ENCODE results near the gene HBD.

The HBD gene

GRCh38 chr11:5229356-5229755 is 4.9 kb downstream of the HBD start:
- no peak for DNase-seq (ENCODE audit: low read depth)
- TF ChIP-seq, protein P1, sequence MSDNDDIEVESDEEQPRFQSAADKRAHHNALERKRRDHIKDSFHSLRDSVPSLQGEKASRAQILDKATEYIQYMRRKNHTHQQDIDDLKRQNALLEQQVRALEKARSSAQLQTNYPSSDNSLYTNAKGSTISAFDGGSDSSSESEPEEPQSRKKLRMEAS (IDR thresholded peaks at IDR 0.05; ENCODE audit: low read depth, low read length), result no peak
- no peak for TF ChIP-seq MYC (IDR thresholded peaks at IDR 0.05; ENCODE audit: low read depth, low read length)
- H3K4me3 ChIP-seq (ENCODE audit: low read depth, low read length), result no peak overlapping the region

- no peak for DNase-seq (ENCODE audit: low read depth)
- no peak overlapping the region for H3K4me3 ChIP-seq (ENCODE audit: low read depth, low read length)
- TF ChIP-seq, protein P1 (IDR thresholded peaks at IDR 0.05; ENCODE audit: low read depth, low read length), result no peak
- TF ChIP-seq, protein P2, sequence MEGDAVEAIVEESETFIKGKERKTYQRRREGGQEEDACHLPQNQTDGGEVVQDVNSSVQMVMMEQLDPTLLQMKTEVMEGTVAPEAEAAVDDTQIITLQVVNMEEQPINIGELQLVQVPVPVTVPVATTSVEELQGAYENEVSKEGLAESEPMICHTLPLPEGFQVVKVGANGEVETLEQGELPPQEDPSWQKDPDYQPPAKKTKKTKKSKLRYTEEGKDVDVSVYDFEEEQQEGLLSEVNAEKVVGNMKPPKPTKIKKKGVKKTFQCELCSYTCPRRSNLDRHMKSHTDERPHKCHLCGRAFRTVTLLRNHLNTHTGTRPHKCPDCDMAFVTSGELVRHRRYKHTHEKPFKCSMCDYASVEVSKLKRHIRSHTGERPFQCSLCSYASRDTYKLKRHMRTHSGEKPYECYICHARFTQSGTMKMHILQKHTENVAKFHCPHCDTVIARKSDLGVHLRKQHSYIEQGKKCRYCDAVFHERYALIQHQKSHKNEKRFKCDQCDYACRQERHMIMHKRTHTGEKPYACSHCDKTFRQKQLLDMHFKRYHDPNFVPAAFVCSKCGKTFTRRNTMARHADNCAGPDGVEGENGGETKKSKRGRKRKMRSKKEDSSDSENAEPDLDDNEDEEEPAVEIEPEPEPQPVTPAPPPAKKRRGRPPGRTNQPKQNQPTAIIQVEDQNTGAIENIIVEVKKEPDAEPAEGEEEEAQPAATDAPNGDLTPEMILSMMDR (IDR thresholded peaks at IDR 0.05; ENCODE audit: low read depth, low read length), result no peak
- TF ChIP-seq MYC (IDR thresholded peaks at IDR 0.05; ENCODE audit: low read depth, low read length), result no peak
- no peak for TF ChIP-seq POLR2A (IDR thresholded peaks at IDR 0.05; ENCODE audit: extremely low read depth, insufficient read length)
Observed at GRCh38 chr11:5228124-5228523, 6.2 kb downstream of the HBD start.

DNA sequence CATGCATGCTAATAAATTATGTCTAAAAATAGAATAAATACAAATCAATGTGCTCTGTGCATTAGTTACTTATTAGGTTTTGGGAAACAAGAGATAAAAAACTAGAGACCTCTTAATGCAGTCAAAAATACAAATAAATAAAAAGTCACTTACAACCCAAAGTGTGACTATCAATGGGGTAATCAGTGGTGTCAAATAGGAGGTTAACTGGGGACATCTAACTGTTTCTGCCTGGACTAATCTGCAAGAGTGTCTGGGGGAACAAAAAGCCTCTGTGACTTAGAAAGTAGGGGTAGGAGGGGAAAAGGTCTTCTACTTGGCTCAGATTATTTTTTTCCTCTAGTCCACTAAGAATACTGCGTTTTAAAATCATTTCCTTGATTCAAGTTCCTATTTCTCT is 6.6 kb downstream of the HBD start:
- no peak overlapping the region for H3K4me3 ChIP-seq (ENCODE audit: low read depth, low read length)

GRCh38 chr11:5226732-5227310 is 7.5 kb downstream of the HBD start, which contains the start of gene HBB:
Gene HBB, minus strand, starts transcription at chr11:5227071. Its CDS starts 50 bp downstream, at chr11:5227021.
- DNase-seq (ENCODE audit: low read depth), result no peak
- TF ChIP-seq POLR2A (IDR thresholded peaks at IDR 0.05; ENCODE audit: extremely low read depth, insufficient read length), result no peak
- TF ChIP-seq, protein P1 (IDR thresholded peaks at IDR 0.05; ENCODE audit: low read depth, low read length), result no peak
- H3K4me3 ChIP-seq (ENCODE audit: low read depth, low read length), result no peak within 1 kb of the TSS

More for the DNA sequence above, 6.6 kb downstream of the HBD start:
- TF ChIP-seq, protein P2 (IDR thresholded peaks at IDR 0.05; ENCODE audit: low read depth, low read length), result no peak
- TF ChIP-seq POLR2A (IDR thresholded peaks at IDR 0.05; ENCODE audit: extremely low read depth, insufficient read length), result no peak
- TF ChIP-seq, protein P1 (IDR thresholded peaks at IDR 0.05; ENCODE audit: low read depth, low read length), result no peak
- no peak for TF ChIP-seq MYC (IDR thresholded peaks at IDR 0.05; ENCODE audit: low read depth, low read length)
- DNase-seq (ENCODE audit: low read depth), result no peak

- no peak for DNase-seq (ENCODE audit: low read depth)
- TF ChIP-seq, protein P1 (IDR thresholded peaks at IDR 0.05; ENCODE audit: low read depth, low read length), result no peak
- TF ChIP-seq MYC (IDR thresholded peaks at IDR 0.05; ENCODE audit: low read depth, low read length) (no peak), POLR2A (IDR thresholded peaks at IDR 0.05; ENCODE audit: extremely low read depth, insufficient read length) (no peak)
- TF ChIP-seq, protein P2 (IDR thresholded peaks at IDR 0.05; ENCODE audit: low read depth, low read length), result no peak
- no peak overlapping the region for H3K4me3 ChIP-seq (ENCODE audit: low read depth, low read length)
Observed at GRCh38 chr11:5225480-5225871, 8.8 kb downstream of the HBD start.

GRCh38 chr11:5224538-5225479 is 9.5 kb downstream of the HBD start:
- H3K4me3 ChIP-seq (ENCODE audit: low read depth, low read length), result no peak overlapping the region
- no peak for DNase-seq (ENCODE audit: low read depth)
- TF ChIP-seq MYC (IDR thresholded peaks at IDR 0.05; ENCODE audit: low read depth, low read length), result no peak
- TF ChIP-seq, protein P1 (IDR thresholded peaks at IDR 0.05; ENCODE audit: low read depth, low read length), result no peak
- TF ChIP-seq POLR2A (IDR thresholded peaks at IDR 0.05; ENCODE audit: extremely low read depth, insufficient read length), result no peak
- TF ChIP-seq, protein P2 (IDR thresholded peaks at IDR 0.05; ENCODE audit: low read depth, low read length), result no peak
